ENCODE data around the gene SORCS2. TPM values are rescaled to one million over a fixed set of nuclear protein-coding genes. Genes with fewer than 3 reads are reported as not detected.

Gene SORCS2
- polyA plus RNA-seq, 4 donors = 6.7 to 9.8 (median 8.7) TPM

DNA sequence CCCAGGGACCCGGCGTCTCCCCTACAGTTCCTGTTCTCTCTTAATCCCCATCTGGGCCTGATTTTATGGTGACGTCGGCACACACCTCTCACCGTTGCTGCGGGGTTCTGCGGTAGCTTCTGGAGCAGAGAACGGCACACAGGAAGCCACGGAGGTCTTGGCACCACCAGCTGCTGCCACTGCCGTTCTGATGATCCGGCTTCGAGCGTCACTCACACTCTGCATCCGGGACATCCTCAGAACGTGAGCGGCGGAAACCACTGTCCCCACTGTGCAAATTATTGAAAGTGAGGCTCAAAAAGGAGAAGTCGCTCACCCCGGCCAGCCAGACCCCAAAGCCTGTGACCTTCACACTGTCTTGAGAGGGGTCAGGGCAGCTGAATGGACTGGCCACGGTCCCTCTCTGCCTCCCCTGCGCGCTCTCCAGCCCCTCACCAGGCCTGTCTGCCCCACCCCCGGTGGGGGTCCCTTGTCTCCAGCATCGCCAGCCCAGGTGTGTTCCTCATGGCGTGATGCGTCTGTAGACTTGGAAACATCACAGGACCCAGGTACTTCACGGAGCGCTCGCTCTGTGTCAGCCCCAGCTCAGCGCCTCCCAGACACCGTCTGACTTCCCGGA lies 546.2 kb downstream of the SORCS2 start:
- DNase-seq (ENCODE audit: low read depth in 4 of 4, low spot score in 3 of 4) = no peak

DNA sequence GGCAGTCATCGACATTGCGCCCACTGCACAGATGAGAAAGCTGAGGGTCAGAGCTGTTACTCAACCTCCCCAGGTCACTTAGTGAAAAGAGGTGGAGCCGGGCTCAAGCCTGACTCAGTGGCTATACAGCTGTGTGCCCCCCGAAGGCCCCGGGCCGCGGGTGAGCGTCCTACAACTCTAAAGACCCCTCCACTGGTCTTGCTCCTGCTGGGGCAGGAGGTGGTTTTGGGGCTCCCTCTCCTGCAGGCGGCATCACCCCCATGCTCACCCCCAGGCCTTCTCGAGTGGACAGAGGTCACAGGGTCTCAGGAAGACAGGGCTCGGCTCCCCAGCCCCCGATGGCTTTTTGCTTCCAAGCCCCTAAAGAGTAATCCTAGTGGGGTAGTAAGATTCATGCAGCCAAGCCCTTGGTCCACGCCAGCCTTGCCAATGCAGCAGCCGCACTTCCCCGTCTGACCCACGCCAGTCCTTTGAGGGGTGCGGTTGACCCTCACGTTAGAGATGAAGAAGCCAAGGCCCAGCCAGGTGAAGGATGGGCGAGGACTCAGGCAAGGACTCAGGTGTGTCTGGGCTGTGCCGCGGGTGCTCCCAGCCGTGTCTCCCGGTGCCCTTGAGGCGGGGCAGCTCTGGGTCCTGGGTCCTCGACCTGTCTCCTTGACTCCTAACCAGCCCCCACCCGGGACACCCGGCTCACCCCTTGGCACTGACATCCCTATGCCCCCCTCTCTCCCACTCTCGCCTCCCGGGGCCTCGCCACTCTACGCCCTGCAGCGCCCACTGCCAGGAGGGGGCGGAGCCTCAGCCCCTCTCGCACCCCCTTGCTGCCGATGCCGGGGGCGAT lies 547.0 kb downstream of the SORCS2 start:
- no peak for DNase-seq (ENCODE audit: low read depth in 4 of 4, low spot score in 3 of 4)

DNA sequence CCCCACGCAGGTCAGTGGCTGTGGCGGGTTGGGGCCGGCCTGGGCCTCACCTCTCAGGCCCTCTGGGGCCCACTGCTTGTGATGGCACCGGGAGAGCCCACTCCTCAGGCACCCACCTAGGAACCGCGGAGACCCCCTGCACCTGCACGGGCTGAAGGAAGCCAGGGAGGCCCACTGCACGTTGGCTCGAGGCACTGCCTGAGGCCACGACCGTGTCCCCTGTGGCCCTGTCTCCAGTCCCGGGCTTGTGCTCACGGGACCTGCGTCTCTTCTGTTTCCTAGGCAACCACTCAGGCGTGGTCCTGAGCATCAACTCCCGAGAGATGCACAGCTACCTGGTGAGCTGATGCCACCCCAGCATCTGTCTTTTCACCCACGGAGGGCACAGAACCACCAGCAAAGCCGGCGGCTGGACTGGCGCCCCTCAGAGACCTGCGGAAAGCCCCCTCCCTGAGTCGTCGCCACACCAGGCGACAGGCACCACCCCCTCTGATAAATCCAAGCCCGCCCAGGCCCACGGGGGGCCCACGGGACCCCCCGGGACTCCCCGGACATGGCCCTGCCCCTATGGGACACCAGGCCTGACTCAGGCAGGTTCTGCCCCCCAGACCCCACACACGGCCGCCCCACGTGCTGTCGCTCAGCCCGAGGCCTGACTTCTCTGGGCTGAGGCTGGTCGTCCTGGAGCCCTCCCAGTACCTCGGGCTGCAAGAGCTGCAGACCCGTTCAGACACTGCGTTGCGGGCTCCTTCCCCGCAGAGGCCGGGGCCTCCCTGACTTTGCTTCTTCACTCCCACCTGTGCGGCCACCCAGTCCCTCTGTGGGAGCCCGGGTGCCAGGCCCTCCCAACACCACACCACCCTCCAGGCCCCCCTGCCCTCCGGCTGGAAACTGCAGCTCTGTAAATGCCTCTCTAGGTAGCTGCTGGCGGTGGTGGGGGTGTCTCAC lies 547.9 kb downstream of the SORCS2 start:
- no peak for DNase-seq (ENCODE audit: low read depth in 4 of 4, low spot score in 3 of 4)

DNA sequence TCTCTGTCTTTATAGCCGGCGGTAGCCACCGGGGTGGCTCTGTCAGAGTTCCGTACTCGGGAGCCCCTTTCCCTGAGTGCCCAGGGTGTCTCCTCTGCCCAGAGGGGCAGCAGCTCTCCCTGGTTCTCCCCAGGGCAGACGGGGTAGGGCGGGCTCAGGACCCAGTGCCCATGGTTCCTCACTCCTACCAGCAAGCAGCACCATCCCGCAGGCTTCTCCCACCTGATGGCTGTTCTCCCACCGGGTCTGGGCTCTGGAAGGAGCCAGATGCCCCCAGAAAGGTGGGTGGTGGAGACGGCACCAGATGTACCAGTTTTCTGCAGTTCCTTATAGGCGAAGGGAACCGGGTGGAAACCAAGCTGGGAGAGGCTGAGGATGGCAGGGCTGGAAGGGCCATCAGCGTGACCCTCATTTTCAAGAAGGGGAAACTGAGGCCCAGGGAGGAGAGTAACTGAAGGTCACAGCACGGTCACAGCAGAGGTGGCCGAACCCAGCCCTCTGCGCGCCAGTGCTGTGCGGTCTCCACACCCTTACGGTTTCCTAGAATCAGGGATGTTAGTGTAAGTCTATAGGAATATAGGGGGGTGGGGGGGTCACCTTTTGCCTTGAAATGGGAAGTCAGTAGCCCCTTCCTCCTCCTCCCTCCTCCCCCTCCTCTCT lies 548.7 kb downstream of the SORCS2 start:
- no peak for DNase-seq (ENCODE audit: low read depth in 4 of 4, low spot score in 3 of 4)

DNA sequence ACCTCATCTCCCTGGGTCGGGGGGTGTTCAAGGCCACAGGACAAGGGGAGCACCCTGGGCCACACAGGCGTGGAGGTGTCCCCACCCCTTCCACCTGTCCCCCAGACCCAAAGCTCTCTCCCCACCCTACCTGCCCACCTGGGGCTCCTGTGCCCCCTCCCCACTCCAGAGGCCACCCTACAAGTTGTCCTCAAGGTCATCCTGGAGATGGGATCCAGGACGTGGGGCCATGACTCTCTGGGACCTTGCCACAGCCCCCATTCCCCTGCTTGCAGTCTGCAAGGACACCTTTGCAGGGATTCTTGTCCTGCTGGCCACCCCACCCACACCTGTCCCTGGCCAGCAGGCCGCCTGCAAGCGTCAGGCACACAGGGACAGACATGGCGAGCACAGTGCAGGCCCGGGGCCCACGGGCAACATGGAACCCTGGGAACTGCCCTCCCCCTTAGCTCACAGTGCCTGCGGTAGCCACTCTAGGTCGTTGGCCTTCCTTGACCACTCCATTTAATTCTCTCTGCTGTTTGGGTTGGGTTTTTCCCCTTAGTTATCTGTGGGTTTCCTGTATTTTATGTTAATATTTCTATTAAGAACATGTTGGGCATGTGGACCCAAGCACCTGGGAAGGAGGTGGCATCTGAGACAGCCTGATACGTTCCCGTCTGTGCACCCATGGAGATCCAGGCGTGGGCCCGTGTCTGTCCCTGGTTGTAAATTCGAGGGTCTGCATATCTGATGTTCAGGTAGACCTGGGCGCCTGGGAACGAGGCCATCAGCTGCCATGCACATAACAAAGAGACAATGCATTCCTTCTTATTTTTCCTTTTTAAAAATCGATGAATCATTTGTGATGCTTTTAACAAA lies 549.8 kb downstream of the SORCS2 start:
- no peak for DNase-seq (ENCODE audit: low read depth in 4 of 4, low spot score in 3 of 4)

DNA sequence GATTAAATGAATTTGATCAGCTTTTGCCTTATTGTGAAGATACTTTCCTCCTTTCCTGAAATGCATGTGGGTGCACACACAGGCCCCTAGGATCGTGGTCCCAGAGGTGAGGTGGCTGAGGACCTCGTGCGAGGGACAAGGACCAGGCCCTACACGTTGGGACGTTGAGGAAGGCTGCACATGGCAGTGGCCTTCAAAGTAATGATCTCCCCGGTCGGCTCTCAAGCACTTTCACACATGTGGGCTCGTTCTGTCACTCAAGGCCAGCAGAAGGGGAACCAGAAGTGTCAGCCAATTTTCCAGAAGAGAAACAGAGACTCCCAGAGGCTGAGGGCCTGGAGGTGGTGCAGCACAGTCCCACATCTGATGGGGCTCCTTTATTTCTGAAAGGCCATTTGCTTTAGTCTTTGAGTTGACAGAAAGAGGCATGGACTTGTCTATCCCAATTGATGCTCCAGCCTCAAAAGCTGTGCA lies 550.5 kb downstream of the SORCS2 start:
- DNase-seq (ENCODE audit: low read depth in 4 of 4, low spot score in 3 of 4) = no peak

DNA sequence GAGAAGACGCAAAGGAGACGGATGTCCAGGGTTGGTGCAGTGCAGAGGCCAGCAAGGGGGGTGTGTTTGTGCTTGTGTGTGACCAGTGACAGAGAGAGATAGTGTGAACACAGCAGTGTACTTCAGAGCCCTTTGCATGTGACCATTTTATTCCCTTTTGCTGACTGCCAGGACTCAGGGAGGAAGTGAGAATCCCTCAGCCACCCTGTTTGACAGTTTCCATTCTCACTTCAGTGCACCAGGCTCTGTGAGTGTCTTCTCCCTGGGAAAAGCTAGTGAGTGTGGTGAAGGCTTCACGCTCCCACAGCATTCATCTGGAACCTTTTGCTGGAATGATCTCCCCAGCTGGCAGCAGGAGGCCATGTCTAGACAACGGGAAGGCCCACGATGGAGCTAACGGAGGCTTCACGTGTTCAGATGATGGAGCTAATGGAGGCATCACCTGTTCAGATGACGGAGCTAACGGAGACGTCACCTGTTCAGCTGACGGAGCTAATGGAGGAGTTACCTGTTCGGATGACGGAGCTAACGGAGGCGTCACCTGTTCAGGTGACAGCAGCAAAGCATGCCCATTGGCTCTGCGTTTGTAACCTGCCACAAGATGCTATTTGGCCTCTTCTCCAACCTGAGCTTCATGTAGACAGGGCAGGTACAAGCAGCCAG lies 551.9 kb downstream of the SORCS2 start:
- DNase-seq (ENCODE audit: low read depth in 4 of 4, low spot score in 3 of 4) = no peak

DNA sequence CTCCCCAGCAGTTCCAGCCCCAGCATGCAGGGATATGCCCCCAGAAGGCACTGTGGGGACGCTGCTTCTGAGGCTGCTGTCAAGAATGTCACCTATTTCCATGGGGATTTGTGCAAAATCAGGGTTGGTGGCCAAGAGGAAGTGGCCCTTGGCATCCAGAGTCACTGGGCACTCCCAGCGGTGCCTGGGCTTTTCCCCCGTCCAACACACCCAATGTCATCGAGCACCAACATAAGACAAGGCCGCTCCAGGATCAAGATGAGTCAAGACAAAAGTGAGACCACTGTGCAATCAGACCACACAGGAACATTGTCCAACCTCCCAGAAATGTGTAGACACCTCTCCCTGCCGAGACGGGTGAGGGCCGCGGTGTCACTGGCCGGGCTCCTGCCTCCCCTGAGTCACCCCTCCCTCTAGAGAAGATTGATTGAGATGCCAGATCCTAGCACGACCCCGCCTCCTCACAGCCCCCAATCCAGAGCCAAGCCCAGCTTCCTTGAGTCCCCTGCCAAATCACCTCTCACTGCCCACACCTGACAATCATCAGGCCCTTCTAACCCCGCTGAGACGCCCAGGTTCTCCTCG lies 553.1 kb downstream of the SORCS2 start:
- no peak for DNase-seq (ENCODE audit: low read depth in 4 of 4, low spot score in 3 of 4)

DNA sequence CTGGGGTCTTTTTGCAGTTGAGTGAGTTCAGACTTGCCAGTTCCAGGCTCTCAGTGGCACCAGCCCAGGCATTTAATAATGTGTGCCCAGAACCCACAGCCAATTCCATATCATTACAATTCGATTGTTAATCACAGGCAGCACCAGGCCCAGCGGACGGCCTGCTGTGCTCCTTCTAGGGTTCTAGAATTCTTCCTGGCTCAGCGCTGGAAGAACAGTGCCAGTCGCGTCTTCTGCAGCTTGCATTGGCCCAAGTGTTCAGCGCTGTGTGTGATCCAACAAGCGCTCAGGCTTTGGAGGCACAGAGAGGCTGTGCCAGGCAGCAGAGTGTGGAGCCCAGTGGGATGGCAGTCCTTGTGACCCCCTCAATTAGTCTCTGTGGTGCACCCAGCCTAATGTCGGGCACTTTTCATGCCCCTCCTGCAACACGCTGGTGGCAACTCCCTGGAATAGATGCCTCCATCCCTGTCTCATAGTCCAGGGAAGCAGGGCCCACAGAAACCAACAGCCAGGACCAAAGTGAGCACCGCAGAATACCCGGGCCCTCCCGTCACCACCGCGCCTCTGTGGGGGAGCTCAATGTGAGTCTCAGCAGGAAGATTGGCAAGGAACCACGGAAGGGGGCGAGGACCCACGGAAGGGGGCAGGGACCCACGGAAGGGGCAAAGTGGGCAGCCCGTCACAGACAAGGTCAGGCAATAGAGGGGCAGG lies 554.2 kb downstream of the SORCS2 start:
- no peak for DNase-seq (ENCODE audit: low read depth in 4 of 4, low spot score in 3 of 4)

DNA sequence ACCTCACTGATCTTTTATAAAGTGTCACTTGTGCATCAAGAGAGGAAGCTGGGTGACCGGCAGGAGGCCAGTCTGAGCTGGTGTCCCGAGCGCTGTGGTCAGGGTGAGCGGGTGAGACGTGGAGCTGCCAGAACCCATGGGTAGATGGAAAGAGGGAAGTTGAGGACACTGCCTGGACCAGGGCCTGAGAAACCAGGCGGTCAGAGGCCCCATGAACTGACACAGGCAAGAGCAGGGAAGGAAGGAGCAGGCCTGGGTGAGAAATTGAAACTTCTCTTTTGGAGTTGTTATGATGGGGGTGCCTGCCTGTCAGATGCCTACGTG lies 554.7 kb downstream of the SORCS2 start:
- no peak for DNase-seq (ENCODE audit: low read depth in 4 of 4, low spot score in 3 of 4)

DNA sequence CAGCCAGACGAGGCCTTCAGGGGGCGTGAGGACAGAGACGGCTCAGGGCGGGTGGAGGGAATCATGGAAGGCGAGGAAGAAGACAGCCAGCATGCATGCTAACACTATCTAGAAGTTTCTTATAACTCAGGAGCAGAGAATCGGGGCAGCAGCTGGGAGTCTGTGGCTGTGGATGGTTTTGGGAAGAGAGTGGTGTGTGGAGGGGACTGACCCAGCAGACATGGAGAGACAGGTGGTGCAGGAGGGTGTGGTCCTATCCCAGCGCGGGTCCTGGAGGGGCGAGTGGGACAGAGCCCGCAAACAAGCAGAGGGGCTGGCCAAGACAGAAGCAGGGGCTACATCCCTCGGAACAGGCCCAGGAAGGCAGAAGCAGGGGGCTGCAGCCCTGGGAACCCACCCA lies 555.2 kb downstream of the SORCS2 start:
- no peak for DNase-seq (ENCODE audit: low read depth in 4 of 4, low spot score in 3 of 4)

DNA sequence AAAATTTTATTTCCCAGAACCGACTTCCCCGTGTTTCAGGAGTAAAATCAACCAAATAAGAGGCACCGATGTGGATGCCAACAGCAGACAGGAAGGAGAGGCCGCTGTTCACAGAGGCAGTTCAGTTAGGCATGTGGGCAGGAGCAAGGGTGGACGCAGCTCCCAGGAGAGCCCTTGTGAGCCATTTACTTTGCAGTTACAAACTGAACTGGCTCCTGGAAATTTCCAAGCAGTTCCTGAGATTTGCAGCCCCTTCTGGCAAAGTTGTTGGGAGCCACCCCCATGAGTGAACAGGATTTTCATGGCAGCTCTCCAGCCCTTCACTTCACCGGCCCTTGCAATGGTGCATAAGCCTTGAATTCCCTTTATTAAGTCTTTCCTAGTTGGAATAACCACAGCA lies 558.2 kb downstream of the SORCS2 start:
- no peak for DNase-seq (ENCODE audit: low read depth in 4 of 4, low spot score in 3 of 4)

DNA sequence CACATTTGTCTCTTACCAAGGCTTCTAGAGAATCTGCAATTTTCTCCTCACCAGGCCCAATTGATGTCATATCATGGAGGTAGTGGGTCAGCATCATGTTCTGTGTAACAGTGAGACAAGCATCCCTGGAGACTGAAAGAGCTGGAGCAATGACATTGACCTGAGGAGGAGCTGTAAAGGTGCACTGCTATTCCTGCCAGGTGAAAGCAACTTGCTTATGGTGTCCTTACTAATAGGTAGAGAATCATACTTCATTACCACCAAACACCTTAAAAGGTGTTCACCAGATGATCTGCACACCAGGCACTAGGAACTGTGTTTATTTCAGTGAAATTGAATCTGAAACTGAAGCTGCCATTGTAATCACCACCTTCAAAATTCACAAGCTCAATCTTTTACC lies 558.6 kb downstream of the SORCS2 start:
- no peak for DNase-seq (ENCODE audit: low read depth in 4 of 4, low spot score in 3 of 4)

DNA sequence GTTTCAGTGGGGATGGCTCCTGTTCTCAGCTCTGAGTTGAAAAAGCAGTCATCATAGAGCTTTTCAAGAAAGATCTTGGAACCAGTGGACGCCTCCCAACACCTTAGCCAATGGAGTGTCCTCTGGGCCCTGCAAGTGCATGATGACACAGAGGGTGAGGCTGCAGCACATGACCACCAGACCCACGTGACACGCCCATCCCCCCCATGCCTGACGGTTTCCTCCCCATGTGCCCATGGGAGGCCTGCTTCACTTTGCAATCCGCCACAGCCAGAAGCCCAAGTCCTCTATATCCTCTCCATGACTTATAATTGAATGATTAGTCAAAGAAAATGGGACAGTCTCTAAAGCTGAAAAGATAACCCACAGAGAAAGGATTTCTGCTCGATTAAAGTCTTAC lies 560.3 kb downstream of the SORCS2 start:
- no peak for DNase-seq (ENCODE audit: low read depth in 4 of 4, low spot score in 3 of 4)

DNA sequence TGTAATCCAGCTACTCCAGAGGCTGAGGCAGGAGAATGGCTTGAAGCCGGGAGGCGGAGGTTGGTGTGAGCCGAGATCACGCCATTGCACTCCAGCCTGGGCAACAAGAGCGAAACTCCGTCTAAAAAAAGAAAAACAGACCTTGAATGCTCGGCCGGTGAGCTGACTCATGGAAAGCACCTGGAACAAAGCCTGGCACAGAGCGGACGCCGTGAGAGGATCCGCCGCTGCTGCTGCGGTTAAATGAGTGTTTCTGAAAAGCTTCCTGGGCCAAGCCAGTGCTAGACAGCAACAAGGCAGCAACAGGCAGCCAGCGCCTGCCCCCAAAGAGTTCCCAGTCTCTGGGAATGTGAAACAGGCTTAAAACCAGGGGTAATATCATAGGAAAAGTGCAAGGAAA lies 560.9 kb downstream of the SORCS2 start:
- no peak for DNase-seq (ENCODE audit: low read depth in 4 of 4, low spot score in 3 of 4)

DNA sequence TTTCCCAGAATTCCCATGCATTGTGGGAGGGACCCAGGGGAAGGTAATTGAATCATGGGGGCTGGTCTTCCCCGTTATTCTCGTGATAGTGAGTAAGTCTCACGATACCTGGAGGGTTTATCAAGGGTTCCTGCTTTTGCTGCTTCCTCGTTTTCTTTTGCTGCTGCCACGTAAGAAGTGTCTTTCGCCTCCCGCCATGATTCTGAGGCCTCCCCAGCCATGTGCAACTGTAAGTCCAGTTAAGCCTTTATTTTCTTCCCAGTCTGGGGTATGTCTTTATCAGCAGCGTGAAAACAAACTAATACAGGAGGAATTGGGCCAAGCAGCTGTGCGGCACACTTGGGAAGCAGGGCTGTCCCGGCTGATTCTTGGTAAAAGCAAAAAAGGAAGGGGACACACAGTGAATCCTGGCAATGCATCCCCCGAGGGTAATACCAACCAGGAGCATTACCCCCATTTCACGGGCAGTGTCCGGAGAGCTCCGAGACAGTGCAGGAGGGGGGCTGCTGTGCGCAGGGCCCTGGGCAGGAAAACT lies 561.7 kb downstream of the SORCS2 start:
- DNase-seq (ENCODE audit: low read depth in 4 of 4, low spot score in 3 of 4) = no peak

DNA sequence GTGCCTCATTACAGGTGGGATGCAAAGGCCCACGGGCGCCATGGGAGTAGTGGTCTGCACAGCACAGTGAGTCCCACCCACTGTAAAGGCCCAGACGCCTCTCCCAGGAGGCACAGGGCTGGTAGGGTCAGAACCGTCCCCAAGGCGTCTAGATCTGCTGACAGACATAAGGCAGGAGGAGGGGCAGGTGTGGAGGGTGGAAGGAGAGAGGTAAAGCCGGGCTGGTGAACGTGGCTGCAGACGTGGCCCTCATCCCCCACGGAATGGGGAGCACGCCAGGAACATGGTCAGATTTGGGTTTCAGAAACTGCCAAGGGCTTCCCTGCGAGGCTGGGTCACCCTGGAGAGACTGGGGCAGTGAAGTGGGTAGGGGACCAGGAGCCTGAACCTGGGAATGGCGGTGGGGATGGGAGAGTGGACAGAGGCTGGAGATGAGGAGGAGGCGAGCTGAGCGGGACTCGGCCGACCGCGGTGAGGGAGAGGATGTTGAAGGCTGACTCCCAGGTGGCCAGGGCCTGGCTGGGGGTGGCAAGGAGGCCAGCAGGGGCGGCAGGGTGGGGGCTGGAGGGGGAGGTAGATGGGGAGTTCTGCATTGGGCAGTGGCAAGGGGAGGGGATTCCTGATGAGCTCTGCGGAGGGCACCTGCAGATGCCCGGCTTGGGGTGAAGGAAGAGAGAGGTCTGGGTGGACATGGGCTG lies 562.4 kb downstream of the SORCS2 start:
- no peak for DNase-seq (ENCODE audit: low read depth in 4 of 4, low spot score in 3 of 4)
